ENCODE measurements around the gene ASXL2.
"Not testable (repeated sequence)": the region's sequence is repeated elsewhere in the genome, so short reads cannot be mapped to it uniquely, and the experiment has no call there.

ASXL2 gene

GRCh38 chr2:25707927-25708590 lies 170.2 kb downstream of the ASXL2 start:
- no peak for TF ChIP-seq POLR2A (IDR thresholded peaks at IDR 0.05; ENCODE audit: low read length)
- TF ChIP-seq GATA1 (IDR thresholded peaks at IDR 0.05; ENCODE audit: low read depth, low read length): no peak
- no peak for DNase-seq

- not testable (repeated sequence) for DNase-seq
Measured at GRCh38 chr2:25705575-25705974, 172.7 kb downstream of the ASXL2 start.

DNA sequence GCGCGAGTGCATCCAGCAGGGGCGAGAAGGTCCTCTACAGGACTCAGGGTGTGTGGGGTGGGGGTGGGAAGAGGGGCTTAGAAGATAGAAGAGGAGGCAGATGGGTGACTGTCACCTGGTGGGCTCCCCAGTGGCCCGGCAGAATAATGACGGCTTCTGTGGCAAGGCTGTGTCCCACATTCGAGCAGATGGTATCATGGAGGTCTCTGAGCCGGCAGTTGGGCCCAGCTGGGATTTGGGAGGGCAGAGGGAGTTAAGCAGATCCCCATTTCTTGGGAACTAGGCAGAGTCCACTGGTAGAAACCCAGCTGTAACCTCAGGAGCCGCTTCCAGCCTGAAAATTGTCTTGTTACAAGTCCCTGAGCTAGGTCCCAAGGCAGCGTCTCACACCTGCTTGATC lies 176.5 kb downstream of the ASXL2 start:
- no peak for DNase-seq
- no peak for TF ChIP-seq POLR2A (IDR thresholded peaks at IDR 0.05; ENCODE audit: low read length)
- TF ChIP-seq GATA1 (IDR thresholded peaks at IDR 0.05; ENCODE audit: low read depth, low read length): no peak

DNA sequence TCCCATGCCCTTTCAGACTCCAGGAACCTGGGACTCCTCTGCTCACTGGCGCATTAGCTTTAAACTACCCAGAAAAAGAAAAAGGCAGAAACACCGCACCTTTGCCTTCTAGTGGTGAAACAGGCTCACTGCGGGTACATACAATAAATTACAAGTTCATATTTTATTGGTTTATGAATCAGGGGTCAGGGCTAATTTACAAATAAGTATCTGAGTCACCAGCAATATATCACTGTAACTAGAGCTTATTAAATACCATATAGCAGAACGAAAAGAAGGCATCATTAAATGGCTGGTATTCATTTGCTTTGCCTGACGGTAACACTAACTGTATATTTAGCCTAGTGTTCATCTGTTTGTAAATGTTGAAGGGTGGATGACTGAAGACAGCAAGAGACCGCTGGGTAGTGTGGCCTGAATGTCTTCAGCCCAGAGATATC lies 178.0 kb downstream of the ASXL2 start:
- peak in 1 of 2 experiments; percentile 23 for DNase-seq
- no peak for TF ChIP-seq POLR2A (IDR thresholded peaks at IDR 0.05; ENCODE audit: low read length)
- TF ChIP-seq GATA1 (IDR thresholded peaks at IDR 0.05; ENCODE audit: low read depth, low read length): no peak

DNA sequence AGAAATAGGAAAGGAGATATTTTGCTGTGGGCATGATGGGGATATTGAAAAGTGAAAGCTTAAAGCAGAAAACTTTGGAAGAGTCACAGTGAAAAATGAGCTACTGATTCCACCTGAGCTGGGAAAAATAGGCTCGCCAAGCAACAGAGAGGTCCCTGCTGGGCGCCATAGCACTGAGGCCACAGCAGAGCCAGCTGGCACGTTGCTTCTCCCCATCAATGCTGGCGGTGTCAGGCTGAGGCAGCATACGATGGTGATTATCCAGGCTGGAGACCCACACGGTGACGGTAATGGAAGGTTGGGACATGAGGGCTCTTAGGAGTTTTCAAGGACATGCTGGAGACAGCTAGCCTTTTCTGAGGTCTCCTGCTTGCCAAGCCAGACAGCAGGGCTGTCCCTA lies 179.1 kb downstream of the ASXL2 start:
- TF ChIP-seq GATA1 (IDR thresholded peaks at IDR 0.05; ENCODE audit: low read depth, low read length) (no peak), POLR2A (IDR thresholded peaks at IDR 0.05; ENCODE audit: low read length) (no peak)
- DNase-seq: no peak

- TF ChIP-seq GATA1 (IDR thresholded peaks at IDR 0.05; ENCODE audit: low read depth, low read length): no peak
- TF ChIP-seq POLR2A (IDR thresholded peaks at IDR 0.05; ENCODE audit: low read length): no peak
Measured at GRCh38 chr2:25698752-25699151, 179.5 kb downstream of the ASXL2 start.

DNA sequence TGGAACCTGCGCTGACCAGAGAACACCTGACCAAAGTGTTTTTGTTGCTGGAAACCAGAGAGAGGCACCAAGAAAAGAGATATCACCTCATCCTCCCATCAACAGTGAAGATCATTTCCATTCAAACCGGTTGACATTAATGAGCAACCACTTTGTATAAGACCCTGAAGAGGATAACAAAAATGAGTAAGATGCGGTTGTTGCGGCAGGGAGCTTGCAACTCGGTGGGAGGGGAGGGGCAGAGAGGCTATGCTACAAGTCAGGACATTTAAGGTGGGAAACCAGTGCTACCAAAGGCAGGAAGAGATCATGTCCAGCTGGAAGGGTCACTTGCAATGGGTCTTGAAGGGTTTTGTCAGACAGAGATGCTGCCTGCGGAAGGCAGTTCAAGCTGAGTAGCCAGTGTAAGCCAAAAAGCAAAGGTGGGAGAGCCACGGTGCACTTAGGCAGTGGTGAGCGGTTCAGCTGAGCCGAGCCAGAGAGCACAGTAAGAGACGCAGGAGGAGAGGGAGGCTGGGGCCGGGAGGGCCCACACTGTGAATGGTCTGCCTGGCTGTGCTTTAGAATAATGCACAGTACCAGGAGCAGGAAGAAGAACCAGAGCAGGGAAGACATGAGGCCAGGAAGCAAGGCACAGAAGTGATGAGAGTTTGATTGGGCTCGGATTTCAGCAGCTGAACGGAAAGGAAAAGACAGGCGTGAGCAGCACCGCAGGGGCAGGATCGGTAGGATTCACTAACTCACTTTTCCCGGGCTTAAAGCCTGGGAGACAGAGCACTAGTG lies 180.5 kb downstream of the ASXL2 start:
- no peak for DNase-seq
- TF ChIP-seq GATA1 (IDR thresholded peaks at IDR 0.05; ENCODE audit: low read depth, low read length): no peak
- TF ChIP-seq POLR2A (IDR thresholded peaks at IDR 0.05; ENCODE audit: low read length): no peak

More at GRCh38 chr2:25698752-25699151, 179.5 kb downstream of the ASXL2 start:
- no peak for DNase-seq

DNA sequence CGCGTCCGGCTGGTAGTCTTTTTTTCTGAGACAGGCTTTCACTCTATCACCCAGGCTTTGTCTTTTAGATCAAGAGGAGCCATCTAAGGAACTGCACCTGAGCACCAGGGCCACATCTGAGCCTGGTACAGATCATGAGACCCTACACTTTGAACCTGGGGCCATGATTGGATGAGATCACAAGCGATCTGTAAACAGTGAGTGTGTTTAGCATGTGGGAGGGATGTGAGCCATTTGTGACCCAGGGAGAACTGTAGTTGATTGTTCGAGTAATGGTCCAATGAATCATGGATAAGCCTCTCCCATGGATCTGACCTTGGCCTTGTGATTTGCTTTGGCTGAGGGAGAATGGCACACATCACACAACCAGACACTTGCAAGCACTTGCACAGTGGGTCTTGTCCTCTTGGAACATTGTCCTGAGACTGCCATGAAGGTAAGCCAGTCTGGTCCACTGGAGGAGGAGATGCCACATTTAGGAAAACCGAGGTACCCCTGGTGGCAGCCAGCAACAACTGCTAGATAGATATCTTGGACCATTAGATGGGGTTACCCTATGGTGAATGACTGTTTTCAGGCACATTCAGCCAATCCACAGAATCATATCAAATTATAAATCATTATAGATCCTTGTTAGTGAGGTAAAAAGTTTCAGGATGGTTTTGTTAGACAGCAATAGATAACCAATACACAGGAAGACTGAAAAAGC lies 185.4 kb downstream of the ASXL2 start:
- TF ChIP-seq GATA1 (IDR thresholded peaks at IDR 0.05; ENCODE audit: low read depth, low read length) (no peak), POLR2A (IDR thresholded peaks at IDR 0.05; ENCODE audit: low read length) (no peak)

DNA sequence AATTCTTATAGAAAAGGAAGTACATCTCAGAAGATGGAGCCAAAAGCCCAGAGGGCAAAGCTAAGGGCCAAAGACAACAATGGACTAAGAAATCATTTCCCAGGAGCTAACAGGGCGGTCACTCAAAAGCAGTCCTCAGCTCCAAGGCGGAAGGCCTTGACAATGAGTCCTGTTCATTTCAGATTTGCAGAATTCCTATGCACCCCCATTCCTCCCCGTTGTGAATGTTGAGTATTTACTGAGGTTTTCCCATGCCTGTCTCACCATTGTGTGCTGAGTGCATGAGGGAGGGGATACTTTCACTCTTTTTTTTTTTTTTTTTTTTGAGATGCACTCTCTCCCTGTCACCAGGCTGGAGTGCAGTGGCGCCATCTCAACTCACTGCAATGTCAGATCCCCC lies 186.1 kb downstream of the ASXL2 start:
- no peak for TF ChIP-seq GATA1 (IDR thresholded peaks at IDR 0.05; ENCODE audit: low read depth, low read length)
- no peak for DNase-seq

More for the DNA sequence above, 185.4 kb downstream of the ASXL2 start:
- DNase-seq: no peak

GRCh38 chr2:25690058-25690457 lies 188.2 kb downstream of the ASXL2 start:
- DNase-seq: no peak
- TF ChIP-seq GATA1 (IDR thresholded peaks at IDR 0.05; ENCODE audit: low read depth, low read length) (no peak), POLR2A (IDR thresholded peaks at IDR 0.05; ENCODE audit: low read length) (no peak)

DNA sequence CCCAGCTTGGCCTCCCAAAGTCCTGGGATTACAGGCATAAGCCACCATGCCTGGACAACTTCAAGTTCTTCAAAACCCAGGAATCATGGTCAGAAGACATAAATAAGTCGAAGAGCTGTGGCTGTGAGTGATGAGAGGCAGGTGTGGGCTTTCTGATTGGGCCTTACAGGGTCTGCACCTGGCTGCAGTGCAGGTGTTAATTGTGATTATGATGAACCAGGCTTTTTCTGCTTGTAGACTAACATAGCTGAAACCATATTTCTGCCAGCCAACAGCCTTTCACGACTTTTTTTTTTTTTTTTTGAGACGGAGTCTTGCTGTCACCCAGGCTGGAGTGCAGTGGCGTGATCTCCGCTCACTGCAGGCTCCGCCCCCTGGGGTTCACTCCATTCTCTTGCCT lies 190.1 kb downstream of the ASXL2 start:
- TF ChIP-seq POLR2A (IDR thresholded peaks at IDR 0.05; ENCODE audit: low read length) (no peak), GATA1 (IDR thresholded peaks at IDR 0.05; ENCODE audit: low read depth, low read length) (no peak)
- DNase-seq: no peak

DNA sequence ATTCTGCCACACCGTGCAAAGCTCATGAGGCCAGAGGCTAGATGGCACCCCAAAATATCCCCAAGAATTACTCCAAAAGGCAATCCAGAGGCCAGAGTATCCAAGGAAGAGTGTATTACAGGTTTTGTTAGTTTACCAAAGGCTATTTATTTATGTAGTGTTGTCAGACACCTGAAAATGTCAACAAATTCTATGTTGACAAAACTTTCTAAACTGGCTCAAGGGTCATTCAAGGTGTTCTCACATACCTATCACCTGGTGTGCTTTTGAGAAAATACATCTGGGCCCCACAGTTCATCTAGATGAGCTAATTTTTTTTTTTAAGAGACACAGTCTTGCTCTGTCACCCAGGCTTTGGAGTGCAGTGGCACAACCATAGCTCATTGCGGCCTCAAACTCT lies 192.5 kb downstream of the ASXL2 start:
- TF ChIP-seq POLR2A (IDR thresholded peaks at IDR 0.05; ENCODE audit: low read length) (no peak), GATA1 (IDR thresholded peaks at IDR 0.05; ENCODE audit: low read depth, low read length) (no peak)

GRCh38 chr2:25684577-25685473 lies 193.5 kb downstream of the ASXL2 start:
- DNase-seq: no peak
- TF ChIP-seq GATA1 (IDR thresholded peaks at IDR 0.05; ENCODE audit: low read depth, low read length): no peak
- TF ChIP-seq POLR2A (IDR thresholded peaks at IDR 0.05; ENCODE audit: low read length): no peak

More for the DNA sequence above, 192.5 kb downstream of the ASXL2 start:
- no peak for DNase-seq

Measured in erythroblast (primary cell).